Ovary (tissue), 3 donors: ENCODE results near the gene HSD3B7.

Source experiments
- EP300 ChIP-seq: sonication (generic); formaldehyde crosslinking; IDR thresholded peaks from one replicate; pipeline ENCODE4 v1.6.1; 2017; ENCODE audit warnings: antibody characterized with exemption
- POLR2A ChIP-seq: fragments of 450-650 bp; IDR thresholded peaks from one replicate; pipeline ENCODE4 v1.6.1; 2017; ENCODE audit warnings: antibody characterized with exemption, mild to moderate bottlenecking, moderate library complexity
- TF ChIP-seq, protein P1 (sequence below), 3 donors: fragments of 450-650 bp in 2 of 3; fragments of 200-600 bp in 1 of 3; IDR thresholded peaks; one replicate each; pipeline versions ENCODE4 v1.5.1 to v1.8.0; 2016 to 2022; ENCODE audit warnings: antibody characterized with exemption in 3 of 3, mild to moderate bottlenecking in 1 of 3
- donor health status: DM: no; HTN: no; CAD: no.

DNA sequence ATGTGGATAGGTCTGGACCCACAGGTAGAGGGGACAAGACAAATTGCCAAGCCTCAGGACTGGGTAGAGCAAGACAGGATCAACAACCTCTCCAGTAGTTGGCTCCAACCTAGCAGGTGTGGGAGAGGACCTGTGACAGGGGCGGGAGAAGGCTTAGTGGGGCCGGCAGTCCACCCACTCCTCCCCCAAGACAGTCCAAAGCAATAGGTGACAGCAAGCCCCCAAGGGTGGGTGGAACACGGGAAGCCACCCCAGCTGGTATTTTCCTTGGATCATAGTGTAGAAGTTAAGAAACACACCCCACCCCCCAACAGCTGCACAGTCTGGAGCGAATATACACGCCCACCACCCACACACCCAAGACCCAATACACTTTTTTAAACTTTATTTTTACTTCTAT, 44.3 kb downstream of the HSD3B7 start:
- TF ChIP-seq, protein P1, sequence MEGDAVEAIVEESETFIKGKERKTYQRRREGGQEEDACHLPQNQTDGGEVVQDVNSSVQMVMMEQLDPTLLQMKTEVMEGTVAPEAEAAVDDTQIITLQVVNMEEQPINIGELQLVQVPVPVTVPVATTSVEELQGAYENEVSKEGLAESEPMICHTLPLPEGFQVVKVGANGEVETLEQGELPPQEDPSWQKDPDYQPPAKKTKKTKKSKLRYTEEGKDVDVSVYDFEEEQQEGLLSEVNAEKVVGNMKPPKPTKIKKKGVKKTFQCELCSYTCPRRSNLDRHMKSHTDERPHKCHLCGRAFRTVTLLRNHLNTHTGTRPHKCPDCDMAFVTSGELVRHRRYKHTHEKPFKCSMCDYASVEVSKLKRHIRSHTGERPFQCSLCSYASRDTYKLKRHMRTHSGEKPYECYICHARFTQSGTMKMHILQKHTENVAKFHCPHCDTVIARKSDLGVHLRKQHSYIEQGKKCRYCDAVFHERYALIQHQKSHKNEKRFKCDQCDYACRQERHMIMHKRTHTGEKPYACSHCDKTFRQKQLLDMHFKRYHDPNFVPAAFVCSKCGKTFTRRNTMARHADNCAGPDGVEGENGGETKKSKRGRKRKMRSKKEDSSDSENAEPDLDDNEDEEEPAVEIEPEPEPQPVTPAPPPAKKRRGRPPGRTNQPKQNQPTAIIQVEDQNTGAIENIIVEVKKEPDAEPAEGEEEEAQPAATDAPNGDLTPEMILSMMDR (IDR thresholded peaks at IDR 0.05) = no peak
- TF ChIP-seq POLR2A (no peak), EP300 (no peak)
